DOHH2 (cell line): Measurements from ENCODE around the gene RNF169.
"Not testable (repeated sequence)": the region's sequence is repeated elsewhere in the genome, so short reads cannot be mapped to it uniquely, and the experiment has no call there.

Source experiments
- H3F3A ChIP-seq: fragments of 200-600 bp; sonication (generic), shearing (Covaris generic); 2 replicates; pipeline ENCODE4 v1.6.0; 2016; ENCODE audit warnings: antibody characterized with exemption, mild to moderate bottlenecking; ENCODE audit not compliant: control insufficient read depth, insufficient read depth
- H3K27ac ChIP-seq: fragments of 200-600 bp; sonication (generic); 2 replicates; pipeline ENCODE4 v1.5.1; 2014; ENCODE audit warnings: low read depth, mild to moderate bottlenecking, low read length, moderate library complexity
- H3K27me3 ChIP-seq: fragments of 200-600 bp; sonication (generic); 2 replicates; pipeline ENCODE4 v1.6.1; 2014; ENCODE audit warnings: mild to moderate bottlenecking, low read length, mixed read lengths; ENCODE audit not compliant: control insufficient read depth
- H3K36me3 ChIP-seq: fragments of 200-600 bp; sonication (generic); 2 replicates; pipeline ENCODE4 v1.6.1; 2014; ENCODE audit warnings: mild to moderate bottlenecking, low read length, moderate library complexity, mixed read lengths; ENCODE audit not compliant: control insufficient read depth
- H3K4me1 ChIP-seq: fragments of 200-600 bp; sonication (generic); 2 replicates; pipeline ENCODE4 v1.6.1; 2014; ENCODE audit warnings: mild to moderate bottlenecking, low read length, mixed read lengths; ENCODE audit not compliant: control insufficient read depth
- H3K4me2 ChIP-seq: fragments of 200-600 bp; sonication (generic); 2 replicates; pipeline ENCODE4 v1.6.0; 2014; ENCODE audit warnings: mild to moderate bottlenecking, low read length, moderate library complexity
- H3K4me3 ChIP-seq: fragments of 200-600 bp; sonication (generic); 2 replicates; pipeline ENCODE4 v1.5.1; 2014; ENCODE audit warnings: mild to moderate bottlenecking, low read length, mixed read lengths
- H3K79me2 ChIP-seq: fragments of 200-600 bp; sonication (generic); 2 replicates; pipeline ENCODE4 v1.6.1; 2014; ENCODE audit warnings: mild to moderate bottlenecking, low read length, mixed read lengths; ENCODE audit not compliant: control insufficient read depth
- H3K9me2 ChIP-seq: fragments of 200-600 bp; sonication (generic); replicated peaks from 2 replicates; pipeline ENCODE4 v1.6.1; 2014; ENCODE audit warnings: mild to moderate bottlenecking, low read length, mixed read lengths; ENCODE audit not compliant: control insufficient read depth
- H3K9me3 ChIP-seq: fragments of 200-600 bp; sonication (generic); 2 replicates; pipeline ENCODE4 v1.6.1; 2014; ENCODE audit warnings: antibody characterized with exemption, low read length, mixed read lengths; ENCODE audit not compliant: control insufficient read depth, insufficient read depth
- H4K20me1 ChIP-seq: fragments of 200-600 bp; sonication (generic); 2 replicates; pipeline ENCODE4 v1.6.0; 2014; ENCODE audit warnings: low read depth, mild to moderate bottlenecking, antibody characterized with exemption, low read length, moderate library complexity; ENCODE audit not compliant: control insufficient read depth, insufficient read depth
- CTCF ChIP-seq: fragments of 200-600 bp; sonication (generic); IDR thresholded peaks from one replicate; pipeline ENCODE4 v1.5.1; 2014; ENCODE audit warnings: antibody characterized with exemption, mild to moderate bottlenecking, low read depth, low read length; ENCODE audit not compliant: poor library complexity, severe bottlenecking
- EZH2phosphoT487 ChIP-seq: fragments of 200-600 bp; sonication (generic); IDR thresholded peaks from 2 replicates; pipeline ENCODE4 v1.6.1; 2017; ENCODE audit warnings: borderline replicate concordance, mild to moderate bottlenecking, antibody characterized with exemption, low read length, moderate library complexity, mixed read lengths

Gene RNF169

GRCh38 chr11:74822170-74822569 lies 73.5 kb downstream of the RNF169 start:
- H3F3A ChIP-seq: no peaks in the 10 kb centered on the region
- no peaks in the 10 kb centered on the region for H4K20me1 ChIP-seq
- no peak overlapping the region for H3K4me2 ChIP-seq
- H3K79me2 ChIP-seq: no peaks in the 10 kb centered on the region
- no peaks in the 10 kb centered on the region for H3K9me2 ChIP-seq
- no peak overlapping the region for H3K27ac ChIP-seq
- H3K4me3 ChIP-seq: no peak overlapping the region
- TF ChIP-seq EZH2phosphoT487 (no peak), CTCF (no peak)
- H3K4me1 ChIP-seq: no peaks in the 10 kb centered on the region
- no peaks in the 10 kb centered on the region for H3K27me3 ChIP-seq
- H3K36me3 ChIP-seq: peaks cover 93% of the 10 kb centered on the region
- peaks cover 29% of the 10 kb centered on the region for H3K9me3 ChIP-seq

- no peaks in the 10 kb centered on the region for H3K9me2 ChIP-seq
- H3K4me3 ChIP-seq: no peak overlapping the region
- no peak overlapping the region for H3K4me2 ChIP-seq
- H3K27ac ChIP-seq: no peak overlapping the region
- no peaks in the 10 kb centered on the region for H3K79me2 ChIP-seq
- TF ChIP-seq CTCF (no peak), EZH2phosphoT487 (no peak)
- H3K27me3 ChIP-seq: no peaks in the 10 kb centered on the region
- H3K36me3 ChIP-seq: peaks cover 83% of the 10 kb centered on the region
- no peaks in the 10 kb centered on the region for H3K4me1 ChIP-seq
- H4K20me1 ChIP-seq: no peaks in the 10 kb centered on the region
- H3F3A ChIP-seq: no peaks in the 10 kb centered on the region
- H3K9me3 ChIP-seq: peaks cover 29% of the 10 kb centered on the region
These were observed 75.8 kb downstream of the RNF169 start for GRCh38 chr11:74824285-74824982.

DNA sequence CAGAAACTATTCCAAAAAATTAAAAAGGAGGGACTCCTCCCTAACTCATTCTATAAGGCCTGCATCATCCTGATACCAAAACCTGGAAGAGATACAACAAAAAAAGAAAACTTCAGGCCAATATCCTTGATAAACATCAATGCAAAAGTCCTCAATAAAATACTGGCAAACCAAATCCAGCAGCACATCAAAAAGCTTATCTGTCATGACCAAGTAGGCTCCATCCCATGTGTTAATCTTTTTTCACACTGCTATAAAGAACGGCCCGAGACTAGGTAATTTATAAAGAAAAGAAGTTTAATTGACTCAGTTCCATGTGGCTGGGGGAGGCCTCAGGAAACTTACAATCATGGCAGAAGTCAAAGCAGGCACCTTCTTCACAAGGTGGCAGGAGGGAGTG lies 76.9 kb downstream of the RNF169 start:
- not testable (repeated sequence) for H3K27me3 ChIP-seq, H4K20me1 ChIP-seq, H3K4me2 ChIP-seq, H3K27ac ChIP-seq, H3K9me2 ChIP-seq, H3K4me1 ChIP-seq, H3K4me3 ChIP-seq, H3F3A ChIP-seq, H3K79me2 ChIP-seq
- Histone ChIP-seq H3K9me3 (peaks cover 29% of the 10 kb centered on the region), H3K36me3 (peaks cover 74% of the 10 kb centered on the region)

- Histone ChIP-seq H3K36me3 (peaks cover 78% of the 10 kb centered on the region), H3K9me2 (no peaks in the 10 kb centered on the region), H3K9me3 (peaks cover 29% of the 10 kb centered on the region), H3K79me2 (no peaks in the 10 kb centered on the region), H4K20me1 (no peaks in the 10 kb centered on the region), H3F3A (no peaks in the 10 kb centered on the region), H3K27ac (no peak overlapping the region), H3K4me1 (no peaks in the 10 kb centered on the region), H3K4me3 (no peak overlapping the region), H3K27me3 (no peaks in the 10 kb centered on the region), H3K4me2 (no peak overlapping the region)
- TF ChIP-seq EZH2phosphoT487: no peak
- no peak for TF ChIP-seq CTCF
These were observed 78.3 kb downstream of the RNF169 start for GRCh38 chr11:74826901-74827300.
